ENCODE data around the gene ZNF407.

Gene ZNF407

DNA sequence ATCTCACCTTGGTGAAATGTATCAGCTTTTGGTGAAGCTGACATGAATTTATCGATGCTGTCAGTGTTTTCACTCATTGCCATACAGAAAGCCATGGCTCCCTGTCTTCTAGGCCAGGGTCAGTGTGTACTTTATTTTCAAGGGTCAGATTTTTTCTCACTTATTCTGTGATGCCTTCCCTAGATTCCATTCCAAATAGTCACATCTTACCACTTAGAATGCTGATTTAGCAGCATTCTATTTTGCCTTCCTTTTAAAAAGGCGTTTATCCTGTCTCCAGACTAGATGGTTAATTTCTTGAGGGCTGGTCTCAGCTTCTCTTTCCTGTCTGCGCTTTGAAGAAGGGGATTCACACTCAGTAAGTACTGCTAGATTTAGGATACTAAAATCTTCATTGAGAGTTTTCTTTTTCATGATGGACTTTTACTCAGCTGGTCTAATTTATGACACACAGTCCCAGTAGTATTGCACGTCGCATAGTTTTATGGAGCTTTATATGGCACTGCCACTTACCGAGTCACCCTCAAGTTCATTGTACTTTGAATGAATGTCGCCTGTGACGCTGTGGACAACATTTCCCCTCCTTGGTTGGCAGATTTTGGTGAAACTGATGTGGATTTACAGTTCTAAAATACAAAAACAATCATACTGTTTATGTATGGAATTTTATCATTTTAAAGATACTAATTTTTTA, 194.0 kb downstream of the ZNF407 start:
- Histone ChIP-seq H3K27me3 (replicated peaks; ENCODE audit: control insufficient read depth, insufficient read depth, low read length) (no peaks in the 10 kb centered on the region), H3K9ac (ENCODE audit: low read length) (no peak overlapping the region), H3K4me3 (ENCODE audit: low read length) (no peak overlapping the region), H3K4me1 (ENCODE audit: control insufficient read depth, insufficient read depth, low read length) (peaks cover 9% of the 10 kb centered on the region), H3K36me3 (ENCODE audit: control insufficient read depth, insufficient read depth, low read length, severe bottlenecking) (no peaks in the 10 kb centered on the region), H3K9me3 (ENCODE audit: control insufficient read depth, low read length) (no peaks in the 10 kb centered on the region)
- no peak for DNase-seq (ENCODE audit: low read depth)

GRCh38 chr18:74793746-74794145, 196.1 kb downstream of the ZNF407 start:
- Histone ChIP-seq H3K4me1 (ENCODE audit: control insufficient read depth, insufficient read depth, low read length) (peaks cover 24% of the 10 kb centered on the region), H3K27me3 (replicated peaks; ENCODE audit: control insufficient read depth, insufficient read depth, low read length) (no peaks in the 10 kb centered on the region), H3K9me3 (ENCODE audit: control insufficient read depth, low read length) (no peaks in the 10 kb centered on the region), H3K4me3 (ENCODE audit: low read length) (no peak overlapping the region), H3K36me3 (ENCODE audit: control insufficient read depth, insufficient read depth, low read length, severe bottlenecking) (no peaks in the 10 kb centered on the region), H3K9ac (ENCODE audit: low read length) (no peak overlapping the region)
- no peak for DNase-seq (ENCODE audit: low read depth)

- H3K27me3 ChIP-seq (replicated peaks; ENCODE audit: control insufficient read depth, insufficient read depth, low read length) = no peaks in the 10 kb centered on the region
- no peak for DNase-seq (ENCODE audit: low read depth)
- no peaks in the 10 kb centered on the region for H3K9me3 ChIP-seq (ENCODE audit: control insufficient read depth, low read length)
- H3K4me1 ChIP-seq (ENCODE audit: control insufficient read depth, insufficient read depth, low read length) = peaks cover 24% of the 10 kb centered on the region
- H3K36me3 ChIP-seq (ENCODE audit: control insufficient read depth, insufficient read depth, low read length, severe bottlenecking) = no peaks in the 10 kb centered on the region
- no peak overlapping the region for H3K4me3 ChIP-seq (ENCODE audit: low read length)
- H3K9ac ChIP-seq (ENCODE audit: low read length) = no peak overlapping the region
Observed at GRCh38 chr18:74795751-74796150, 198.1 kb downstream of the ZNF407 start.

GRCh38 chr18:74796211-74796610, 198.5 kb downstream of the ZNF407 start:
- H3K4me3 ChIP-seq (ENCODE audit: low read length) = no peak overlapping the region
- no peaks in the 10 kb centered on the region for H3K36me3 ChIP-seq (ENCODE audit: control insufficient read depth, insufficient read depth, low read length, severe bottlenecking)
- H3K9me3 ChIP-seq (ENCODE audit: control insufficient read depth, low read length) = no peaks in the 10 kb centered on the region
- H3K27me3 ChIP-seq (replicated peaks; ENCODE audit: control insufficient read depth, insufficient read depth, low read length) = no peaks in the 10 kb centered on the region
- H3K9ac ChIP-seq (ENCODE audit: low read length) = no peak overlapping the region
- peaks cover 24% of the 10 kb centered on the region for H3K4me1 ChIP-seq (ENCODE audit: control insufficient read depth, insufficient read depth, low read length)
- no peak for DNase-seq (ENCODE audit: low read depth)

- DNase-seq (ENCODE audit: low read depth) = peak; percentile 62
- Histone ChIP-seq H3K27me3 (replicated peaks; ENCODE audit: control insufficient read depth, insufficient read depth, low read length) (no peaks in the 10 kb centered on the region), H3K9ac (ENCODE audit: low read length) (peak overlapping the region; percentile 56), H3K36me3 (ENCODE audit: control insufficient read depth, insufficient read depth, low read length, severe bottlenecking) (no peaks in the 10 kb centered on the region), H3K4me3 (ENCODE audit: low read length) (peak overlapping the region; percentile 65), H3K9me3 (ENCODE audit: control insufficient read depth, low read length) (no peaks in the 10 kb centered on the region), H3K4me1 (ENCODE audit: control insufficient read depth, insufficient read depth, low read length) (peaks cover 17% of the 10 kb centered on the region)
Observed at GRCh38 chr18:74796841-74797576, 199.3 kb downstream of the ZNF407 start.

DNA sequence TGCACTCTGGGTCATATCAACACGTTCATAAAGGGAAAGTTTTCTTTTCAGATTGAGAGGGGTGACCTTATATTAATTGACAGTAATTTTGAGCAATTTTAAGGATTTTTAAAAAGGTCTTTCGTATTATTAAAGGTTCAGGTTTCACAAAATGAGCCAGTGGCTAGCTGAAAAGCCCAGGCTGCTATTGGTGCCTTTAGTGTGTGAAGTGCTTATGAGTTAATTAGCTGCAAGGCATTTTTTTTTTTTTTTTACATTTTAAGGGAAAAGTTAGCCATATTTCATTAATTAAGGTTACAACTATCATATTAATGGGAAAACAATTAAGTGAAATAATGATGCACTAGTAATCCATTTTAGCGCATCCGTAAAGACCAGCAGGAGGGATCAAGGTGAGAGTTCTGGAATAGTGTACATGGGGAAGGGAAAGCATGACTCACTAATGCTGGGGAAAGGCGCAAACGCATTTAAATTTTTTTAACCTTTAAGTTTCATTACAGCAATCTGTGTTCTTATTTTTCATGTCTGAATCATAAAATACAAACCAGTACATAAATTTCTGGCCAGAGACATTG, 200.0 kb downstream of the ZNF407 start:
- DNase-seq (ENCODE audit: low read depth) = no peak
- Histone ChIP-seq H3K9me3 (ENCODE audit: control insufficient read depth, low read length) (no peaks in the 10 kb centered on the region), H3K9ac (ENCODE audit: low read length) (peak overlapping the region; percentile 56), H3K4me3 (ENCODE audit: low read length) (peak overlapping the region; percentile 65), H3K36me3 (ENCODE audit: control insufficient read depth, insufficient read depth, low read length, severe bottlenecking) (no peaks in the 10 kb centered on the region), H3K4me1 (ENCODE audit: control insufficient read depth, insufficient read depth, low read length) (peaks cover 17% of the 10 kb centered on the region), H3K27me3 (replicated peaks; ENCODE audit: control insufficient read depth, insufficient read depth, low read length) (no peaks in the 10 kb centered on the region)

- no peaks in the 10 kb centered on the region for H3K9me3 ChIP-seq (ENCODE audit: control insufficient read depth, low read length)
- no peak for DNase-seq (ENCODE audit: low read depth)
- no peaks in the 10 kb centered on the region for H3K27me3 ChIP-seq (replicated peaks; ENCODE audit: control insufficient read depth, insufficient read depth, low read length)
- H3K9ac ChIP-seq (ENCODE audit: low read length) = no peak overlapping the region
- H3K4me3 ChIP-seq (ENCODE audit: low read length) = no peak overlapping the region
- peaks cover 29% of the 10 kb centered on the region for H3K4me1 ChIP-seq (ENCODE audit: control insufficient read depth, insufficient read depth, low read length)
- no peaks in the 10 kb centered on the region for H3K36me3 ChIP-seq (ENCODE audit: control insufficient read depth, insufficient read depth, low read length, severe bottlenecking)
Observed at GRCh38 chr18:74799542-74799941, 201.9 kb downstream of the ZNF407 start.

GRCh38 chr18:74800098-74800497, 202.4 kb downstream of the ZNF407 start:
- H3K36me3 ChIP-seq (ENCODE audit: control insufficient read depth, insufficient read depth, low read length, severe bottlenecking) = no peaks in the 10 kb centered on the region
- H3K9me3 ChIP-seq (ENCODE audit: control insufficient read depth, low read length) = no peaks in the 10 kb centered on the region
- H3K27me3 ChIP-seq (replicated peaks; ENCODE audit: control insufficient read depth, insufficient read depth, low read length) = no peaks in the 10 kb centered on the region
- H3K9ac ChIP-seq (ENCODE audit: low read length) = no peak overlapping the region
- H3K4me3 ChIP-seq (ENCODE audit: low read length) = no peak overlapping the region
- peaks cover 29% of the 10 kb centered on the region for H3K4me1 ChIP-seq (ENCODE audit: control insufficient read depth, insufficient read depth, low read length)
- DNase-seq (ENCODE audit: low read depth) = no peak

GRCh38 chr18:74803117-74803516, 205.4 kb downstream of the ZNF407 start:
- Histone ChIP-seq H3K36me3 (ENCODE audit: control insufficient read depth, insufficient read depth, low read length, severe bottlenecking) (no peaks in the 10 kb centered on the region), H3K4me1 (ENCODE audit: control insufficient read depth, insufficient read depth, low read length) (peaks cover 21% of the 10 kb centered on the region), H3K27me3 (replicated peaks; ENCODE audit: control insufficient read depth, insufficient read depth, low read length) (no peaks in the 10 kb centered on the region), H3K9me3 (ENCODE audit: control insufficient read depth, low read length) (no peaks in the 10 kb centered on the region), H3K4me3 (ENCODE audit: low read length) (peak overlapping the region; percentile 82), H3K9ac (ENCODE audit: low read length) (peak overlapping the region; percentile 73)
- DNase-seq (ENCODE audit: low read depth) = no peak

- H3K4me3 ChIP-seq (ENCODE audit: low read length) = peak overlapping the region; percentile 82
- no peaks in the 10 kb centered on the region for H3K27me3 ChIP-seq (replicated peaks; ENCODE audit: control insufficient read depth, insufficient read depth, low read length)
- H3K9me3 ChIP-seq (ENCODE audit: control insufficient read depth, low read length) = no peaks in the 10 kb centered on the region
- DNase-seq (ENCODE audit: low read depth) = no peak
- peaks cover 21% of the 10 kb centered on the region for H3K4me1 ChIP-seq (ENCODE audit: control insufficient read depth, insufficient read depth, low read length)
- H3K36me3 ChIP-seq (ENCODE audit: control insufficient read depth, insufficient read depth, low read length, severe bottlenecking) = no peaks in the 10 kb centered on the region
- H3K9ac ChIP-seq (ENCODE audit: low read length) = peak overlapping the region; percentile 73
Observed at GRCh38 chr18:74803769-74804168, 206.1 kb downstream of the ZNF407 start.

DNA sequence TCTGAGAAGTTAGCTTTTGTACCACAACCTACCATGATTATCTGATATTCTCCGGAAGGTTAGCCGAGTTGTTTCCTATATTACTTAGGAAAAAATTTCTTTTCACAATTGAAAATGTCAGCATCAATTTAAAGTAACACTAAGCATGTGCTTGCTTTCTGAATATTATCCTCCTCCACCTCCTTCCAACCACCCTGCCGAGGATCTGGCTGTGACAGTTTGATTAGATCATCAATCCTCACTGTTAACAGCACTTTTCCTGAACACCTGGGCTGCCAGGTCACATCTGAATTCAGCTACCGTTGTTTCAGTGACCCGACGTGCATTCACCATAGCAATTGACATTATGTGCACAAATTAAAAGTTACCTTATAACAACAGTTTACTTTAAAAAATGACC, 207.0 kb downstream of the ZNF407 start:
- Histone ChIP-seq H3K4me3 (ENCODE audit: low read length) (no peak overlapping the region), H3K36me3 (ENCODE audit: control insufficient read depth, insufficient read depth, low read length, severe bottlenecking) (no peaks in the 10 kb centered on the region), H3K9ac (ENCODE audit: low read length) (no peak overlapping the region), H3K27me3 (replicated peaks; ENCODE audit: control insufficient read depth, insufficient read depth, low read length) (no peaks in the 10 kb centered on the region), H3K4me1 (ENCODE audit: control insufficient read depth, insufficient read depth, low read length) (peaks cover 21% of the 10 kb centered on the region), H3K9me3 (ENCODE audit: control insufficient read depth, low read length) (no peaks in the 10 kb centered on the region)
- peak; percentile 57 for DNase-seq (ENCODE audit: low read depth)
